B cell (primary cell): ENCODE measurements around the gene SYNGAP1. TPM values are rescaled to one million over a fixed set of nuclear protein-coding genes. Genes with fewer than 3 reads are reported as not detected.

Experiments
- ATAC-seq: fragments of 200-7000 bp; cut with Tn5 transposase; one replicate; pipeline ENCODE4 v1.10.0; 2021; ENCODE audit warnings: low read depth, mild to moderate bottlenecking, moderate number of reproducible peaks, moderate library complexity
- CTCF ChIA-PET: fragments of 350-600 bp; sonication (Branson Sonifier 250); formaldehyde crosslinking; loops from one replicate; lab custom pipeline; 2021; ENCODE audit warnings: antibody characterized with exemption, inconsistent platforms; lab: Charles Lee
- POLR2A ChIA-PET: fragments of 350-600 bp; sonication (Branson Sonifier 250); formaldehyde crosslinking; loops from one replicate; lab custom pipeline; 2021; ENCODE audit warnings: antibody characterized with exemption; lab: Charles Lee
- DNase-seq: peaks from one replicate; pipeline ENCODE4 v3.0.0; 2013
- H2AFZ ChIP-seq: 2 replicates; pipeline ENCODE4 v1.6.1; 2012; ENCODE audit warnings: mild to moderate bottlenecking, low read depth, low read length; ENCODE audit not compliant: insufficient read depth, poor library complexity, severe bottlenecking
- H3K27ac ChIP-seq, 2 donors: 1 replicate in 1 of 2; 2 replicates in 1 of 2; pipeline ENCODE4 v1.5.1; 2012 to 2013; ENCODE audit warnings: low read length in 2 of 2, mild to moderate bottlenecking in 2 of 2, moderate library complexity in 1 of 2
- H3K27me3 ChIP-seq, 4 experiments: fragments of 200-600 bp in 1 of 4; sonication (generic) in 1 of 4; replicated peaks in 1 of 4; 1 replicate in 2 of 4; 2 replicates in 2 of 4; pipeline versions ENCODE4 v1.6.1 to v1.7.0; 2013 to 2016; ENCODE audit warnings: low read length in 3 of 4, mild to moderate bottlenecking in 2 of 4, mixed read lengths in 1 of 4, moderate library complexity in 1 of 4; ENCODE audit not compliant: insufficient read depth in 4 of 4, control insufficient read depth in 3 of 4; ENCODE audit errors: control extremely low read depth in 1 of 4
- H3K36me3 ChIP-seq, 2 experiments: replicated peaks in 1 of 2; 1 replicate in 1 of 2; 2 replicates in 1 of 2; pipeline versions ENCODE4 v1.6.1 to v1.7.1; 2013; ENCODE audit warnings: low read length in 1 of 2; ENCODE audit not compliant: insufficient read depth in 2 of 2, control insufficient read depth in 1 of 2; ENCODE audit errors: control extremely low read depth in 1 of 2, extremely low read depth in 1 of 2
- H3K4me1 ChIP-seq, 2 donors: fragments of 200-600 bp in 1 of 2; sonication (generic) in 1 of 2; 1 replicate in 1 of 2; 2 replicates in 1 of 2; pipeline versions ENCODE4 v1.5.1 to v1.6.1; 2013 to 2017; ENCODE audit warnings: low read length in 2 of 2; ENCODE audit not compliant: control insufficient read depth in 2 of 2, insufficient read depth in 2 of 2
- H3K4me2 ChIP-seq: replicated peaks from 2 replicates; pipeline ENCODE3; 2012; ENCODE audit warnings: mild to moderate bottlenecking, low read depth, low read length; ENCODE audit not compliant: poor library complexity, severe bottlenecking
- H3K4me3 ChIP-seq, 5 experiments: fragments of 200-600 bp in 1 of 5; sonication (generic) in 1 of 5; 1 replicate in 3 of 5; 2 replicates in 2 of 5; pipeline versions ENCODE4 v1.5.1 to v1.7.0; 2011 to 2016; ENCODE audit warnings: low read length in 4 of 5, mild to moderate bottlenecking in 4 of 5, low read depth in 2 of 5, control low read depth in 1 of 5, moderate library complexity in 1 of 5; ENCODE audit not compliant: insufficient read depth in 1 of 5; ENCODE audit errors: control extremely low read depth in 1 of 5, extremely low read depth in 1 of 5
- H3K79me2 ChIP-seq: fragments of 200-600 bp; sonication (generic); one replicate; pipeline ENCODE4 v1.6.0; 2016; ENCODE audit warnings: low read length; ENCODE audit not compliant: control insufficient read depth, insufficient read depth
- H3K9ac ChIP-seq: fragments of 200-600 bp; sonication (generic); 2 replicates; pipeline ENCODE4 v1.6.1; 2017; ENCODE audit warnings: mild to moderate bottlenecking, low read length, moderate library complexity
- H3K9me3 ChIP-seq, 3 donors: one replicate each; pipeline versions ENCODE4 v1.6.1 to v1.7.1; 2013; ENCODE audit warnings: low read length in 2 of 3; ENCODE audit not compliant: control insufficient read depth in 2 of 3, insufficient read depth in 1 of 3; ENCODE audit errors: control extremely low read depth in 1 of 3
- H4K20me1 ChIP-seq: 2 replicates; pipeline ENCODE4 v1.6.0; 2012; ENCODE audit warnings: mild to moderate bottlenecking, low read length; ENCODE audit not compliant: insufficient read depth, control insufficient read depth, poor library complexity, severe bottlenecking
- H3K27ac Mint-ChIP-seq: one replicate; pipeline ENCODE4 v1.8.0; 2021; ENCODE audit warnings: mixed read lengths
- H3K27me3 Mint-ChIP-seq: one replicate; pipeline ENCODE4 v1.8.0; 2021; ENCODE audit warnings: mixed read lengths
- H3K4me1 Mint-ChIP-seq: one replicate; pipeline ENCODE4 v1.8.0; 2021; ENCODE audit warnings: mixed read lengths
- H3K4me3 Mint-ChIP-seq: one replicate; pipeline ENCODE4 v1.8.0; 2021; ENCODE audit warnings: mixed read lengths
- H3K9me3 Mint-ChIP-seq: one replicate; pipeline ENCODE4 v1.8.0; 2022; ENCODE audit warnings: mixed read lengths; ENCODE audit not compliant: insufficient read depth
- EZH2 ChIP-seq: IDR thresholded peaks from 2 replicates; pipeline ENCODE4 v1.6.1; 2012; ENCODE audit warnings: borderline replicate concordance, low read depth, mild to moderate bottlenecking, moderate library complexity, low read length; ENCODE audit not compliant: insufficient read depth, poor library complexity, severe bottlenecking
- WGBS: methylation state at CpG from one replicate; pipeline ENCODE4 v1.1.5; 2013; ENCODE audit warnings: missing lambda C conversion rate; ENCODE audit not compliant: insufficient coverage; 5-methylcytosine and 5-hydroxymethylcytosine counted together
- intact Hi-C: fragments of 100-400 bp; cut with micrococcal nuclease; formaldehyde crosslinking; loops from one replicate; pipeline ENCODE4 v1.10.0; 2022
- polyA plus RNA-seq: library from polyadenylated mRNA; depleted of rRNA; stranded (reverse); fragments of >200 nt; gene quantifications from 2 replicates; pipeline ENCODE4 v1.2.3, GENCODE V29; 2012
- total RNA-seq, 2 donors: library from RNA; stranded (reverse); fragments of 120-200 nt in 1 of 2; gene quantifications; 1 replicate in 1 of 2; 2 replicates in 1 of 2; pipeline versions ENCODE4 v1.2.3 to v1.2.4, GENCODE V29; 2013 to 2022
- TF ChIP-seq, protein P1 (sequence below): fragments of 200-600 bp; IDR thresholded peaks from one replicate; pipeline ENCODE4 v1.8.0; 2022; ENCODE audit warnings: antibody characterized with exemption, mild to moderate bottlenecking

Gene SYNGAP1
- total and polyA plus RNA-seq, 2 donors (not counting 1 experiment from before 2014, with no cell fraction given), result 18.6 to 43.0 TPM

DNA sequence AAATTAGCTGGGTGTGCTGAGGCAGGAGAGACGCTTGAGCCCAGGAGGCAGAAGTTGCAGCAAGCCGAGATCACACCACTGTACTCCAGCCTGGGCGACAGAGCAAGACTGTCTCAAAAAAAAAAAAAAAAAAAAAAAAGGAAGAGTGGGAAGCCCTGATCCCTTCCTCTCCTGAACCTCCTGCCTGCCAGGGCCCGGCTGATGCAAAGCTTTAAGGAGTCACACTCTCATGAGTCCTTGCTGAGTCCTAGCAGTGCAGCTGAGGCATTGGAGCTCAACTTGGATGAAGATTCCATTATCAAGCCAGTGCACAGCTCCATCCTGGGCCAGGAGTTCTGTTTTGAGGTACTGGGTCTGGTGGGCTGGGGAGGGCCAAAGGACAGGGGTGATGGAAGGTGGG lies 15.1 kb downstream of the SYNGAP1 start:
- peaks cover 13% of the 10 kb centered on the region for H3K79me2 ChIP-seq
- ATAC-seq, result no peak
- no peak overlapping the region for H3K9ac ChIP-seq
- Mint-ChIP-seq H3K9me3 (no peaks in the 10 kb centered on the region), H3K27ac (no peak overlapping the region), H3K4me1 (peaks cover 41% of the 10 kb centered on the region), H3K4me3 (no peak overlapping the region), H3K27me3 (no peaks in the 10 kb centered on the region)
- H2AFZ ChIP-seq, result no peak overlapping the region
- DNase-seq, result no peak
- no peak overlapping the region for H3K4me3 ChIP-seq
- TF ChIP-seq EZH2, result no peak
- TF ChIP-seq, protein P1, sequence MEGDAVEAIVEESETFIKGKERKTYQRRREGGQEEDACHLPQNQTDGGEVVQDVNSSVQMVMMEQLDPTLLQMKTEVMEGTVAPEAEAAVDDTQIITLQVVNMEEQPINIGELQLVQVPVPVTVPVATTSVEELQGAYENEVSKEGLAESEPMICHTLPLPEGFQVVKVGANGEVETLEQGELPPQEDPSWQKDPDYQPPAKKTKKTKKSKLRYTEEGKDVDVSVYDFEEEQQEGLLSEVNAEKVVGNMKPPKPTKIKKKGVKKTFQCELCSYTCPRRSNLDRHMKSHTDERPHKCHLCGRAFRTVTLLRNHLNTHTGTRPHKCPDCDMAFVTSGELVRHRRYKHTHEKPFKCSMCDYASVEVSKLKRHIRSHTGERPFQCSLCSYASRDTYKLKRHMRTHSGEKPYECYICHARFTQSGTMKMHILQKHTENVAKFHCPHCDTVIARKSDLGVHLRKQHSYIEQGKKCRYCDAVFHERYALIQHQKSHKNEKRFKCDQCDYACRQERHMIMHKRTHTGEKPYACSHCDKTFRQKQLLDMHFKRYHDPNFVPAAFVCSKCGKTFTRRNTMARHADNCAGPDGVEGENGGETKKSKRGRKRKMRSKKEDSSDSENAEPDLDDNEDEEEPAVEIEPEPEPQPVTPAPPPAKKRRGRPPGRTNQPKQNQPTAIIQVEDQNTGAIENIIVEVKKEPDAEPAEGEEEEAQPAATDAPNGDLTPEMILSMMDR, result no peak
- H3K4me2 ChIP-seq, result no peak overlapping the region
- H3K9me3 ChIP-seq, result no peaks in the 10 kb centered on the region
- no peak overlapping the region for H3K27ac ChIP-seq
- H4K20me1 ChIP-seq, result no peaks in the 10 kb centered on the region
- intact Hi-C loops, result no loop called here
- no peaks in the 10 kb centered on the region for H3K27me3 ChIP-seq
- WGBS, result no CpG with 5 or more reads among the region's 4 CpGs
- ChIA-PET CTCF (interaction anchor here (0.6 to 1.3 kb wide), 2 partner anchors 20 to 271 kb away, joined by 3 to 4 read pairs; partner anchors contain the start of gene ZBTB9), POLR2A (no interaction called here)
- peaks cover 6 to 39% of the 10 kb centered on the region in 2 experiments for H3K36me3 ChIP-seq
- peaks cover 38 to 42% of the 10 kb centered on the region in 2 donors for H3K4me1 ChIP-seq

DNA sequence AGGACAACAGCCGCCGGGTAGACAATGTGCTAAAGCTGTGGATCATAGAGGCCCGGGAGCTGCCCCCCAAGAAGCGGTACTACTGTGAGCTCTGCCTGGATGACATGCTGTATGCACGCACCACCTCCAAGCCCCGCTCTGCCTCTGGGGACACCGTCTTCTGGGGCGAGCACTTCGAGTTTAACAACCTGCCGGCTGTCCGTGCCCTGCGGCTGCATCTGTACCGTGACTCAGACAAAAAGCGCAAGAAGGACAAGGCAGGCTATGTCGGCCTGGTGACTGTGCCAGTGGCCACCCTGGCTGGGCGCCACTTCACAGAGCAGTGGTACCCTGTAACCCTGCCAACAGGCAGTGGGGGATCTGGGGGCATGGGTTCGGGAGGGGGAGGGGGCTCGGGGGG lies 17.8 kb downstream of the SYNGAP1 start:
- no peak overlapping the region for H3K4me2 ChIP-seq
- no peak for DNase-seq
- peaks cover 11 to 14% of the 10 kb centered on the region in 2 donors for H3K4me1 ChIP-seq
- H3K9me3 ChIP-seq, result no peaks in the 10 kb centered on the region
- H3K9ac ChIP-seq, result no peak overlapping the region
- TF ChIP-seq, protein P1, result no peak
- TF ChIP-seq EZH2, result no peak
- Mint-ChIP-seq H3K4me1 (peaks cover 15% of the 10 kb centered on the region), H3K27me3 (no peaks in the 10 kb centered on the region), H3K4me3 (no peak overlapping the region), H3K27ac (no peak overlapping the region), H3K9me3 (no peaks in the 10 kb centered on the region)
- peaks cover 6 to 57% of the 10 kb centered on the region in 2 experiments for H3K36me3 ChIP-seq
- no peak overlapping the region for H3K27ac ChIP-seq
- ChIA-PET CTCF (no interaction called here), POLR2A (no interaction called here)
- no peak overlapping the region for H3K4me3 ChIP-seq
- no peaks in the 10 kb centered on the region for H4K20me1 ChIP-seq
- no peak overlapping the region for H2AFZ ChIP-seq
- ATAC-seq, result no peak
- intact Hi-C loops, result no loop called here
- peaks cover 5% of the 10 kb centered on the region for H3K79me2 ChIP-seq
- 96% methylated on average over 15 of the region's 18 CpGs for WGBS
- H3K27me3 ChIP-seq, result no peaks in the 10 kb centered on the region
